Progenitor cell of endocrine pancreas (in vitro differentiated cells): ENCODE data around the gene IGF2. TPM values are rescaled to one million over a fixed set of nuclear protein-coding genes. Genes with fewer than 3 reads are reported as not detected.
A peak's percentile ranks its signal among the peaks of the same experiment; 100 is the strongest.

Experiments used
- DNase-seq: peaks from one replicate; pipeline ENCODE4 v3.0.0; 2021; ENCODE audit warnings: low spot score; ENCODE audit not compliant: unreplicated experiment
- H3K27ac Mint-ChIP-seq: 2 replicates; pipeline ENCODE4 v1.8.0; 2021; ENCODE audit warnings: mild to moderate bottlenecking, moderate library complexity, mixed read lengths
- H3K27me3 Mint-ChIP-seq: 2 replicates; pipeline ENCODE4 v1.8.0; 2021; ENCODE audit warnings: mixed read lengths
- H3K36me3 Mint-ChIP-seq: 2 replicates; pipeline ENCODE4 v1.8.0; 2022; ENCODE audit warnings: mixed read lengths; ENCODE audit not compliant: insufficient read depth
- H3K4me1 Mint-ChIP-seq: 2 replicates; pipeline ENCODE4 v1.8.0; 2021; ENCODE audit warnings: low read depth, mixed read lengths
- H3K4me3 Mint-ChIP-seq: 2 replicates; pipeline ENCODE4 v1.8.0; 2021; ENCODE audit warnings: low read depth, mild to moderate bottlenecking, moderate library complexity, mixed read lengths
- H3K9me3 Mint-ChIP-seq: 2 replicates; pipeline ENCODE4 v1.8.0; 2021; ENCODE audit warnings: low read depth, mixed read lengths
- CTCF ChIP-seq: fragments of 200-600 bp; sonication (generic); IDR thresholded peaks from one replicate; pipeline ENCODE4 v1.5.0; 2021; ENCODE audit warnings: antibody characterized with exemption, mild to moderate bottlenecking; ENCODE audit not compliant: unreplicated experiment
- total RNA-seq: library from RNA; stranded (reverse); gene quantifications from 2 replicates; pipeline ENCODE4 v1.2.1, GENCODE V29; 2021

The IGF2 gene
- total RNA-seq, 1 donor from 2014 or later: 5,100 TPM

GRCh38 chr11:2173761-2174160 lies 34.6 kb upstream of the IGF2 start:
- H3K9me3 Mint-ChIP-seq: no peaks in the 10 kb centered on the region
- no peak overlapping the region for H3K4me3 Mint-ChIP-seq
- peaks cover 9% of the 10 kb centered on the region for H3K27me3 Mint-ChIP-seq
- DNase-seq: no peak
- H3K36me3 Mint-ChIP-seq: no peaks in the 10 kb centered on the region
- no peak for TF ChIP-seq CTCF
- H3K27ac Mint-ChIP-seq: no peak overlapping the region
- H3K4me1 Mint-ChIP-seq: peaks cover 4% of the 10 kb centered on the region

GRCh38 chr11:2173150-2173693 lies 34.0 kb upstream of the IGF2 start:
- Mint-ChIP-seq H3K27me3 (peaks cover 6% of the 10 kb centered on the region), H3K4me1 (no peaks in the 10 kb centered on the region), H3K36me3 (no peaks in the 10 kb centered on the region), H3K4me3 (no peak overlapping the region), H3K27ac (peak overlapping the region; percentile 56), H3K9me3 (no peaks in the 10 kb centered on the region)
- no peak for DNase-seq
- peak; percentile 41 for TF ChIP-seq CTCF

GRCh38 chr11:2172676-2173075 lies 33.5 kb upstream of the IGF2 start:
- Mint-ChIP-seq H3K4me1 (no peaks in the 10 kb centered on the region), H3K4me3 (no peak overlapping the region), H3K27ac (no peak overlapping the region), H3K9me3 (no peaks in the 10 kb centered on the region), H3K27me3 (peaks cover 6% of the 10 kb centered on the region), H3K36me3 (no peaks in the 10 kb centered on the region)
- no peak for DNase-seq
- TF ChIP-seq CTCF: no peak

GRCh38 chr11:2171591-2172003 lies 32.4 kb upstream of the IGF2 start, which contains the start of gene TH:
Gene TH, minus strand, starts transcription at chr11:2171815. Its CDS starts 29 bp downstream, at chr11:2171786.
- Mint-ChIP-seq H3K27me3 (peaks cover 6% of the 10 kb centered on the region), H3K4me1 (no peaks in the 10 kb centered on the region), H3K36me3 (no peaks in the 10 kb centered on the region), H3K4me3 (no peak within 1 kb of the TSS), H3K9me3 (no peaks in the 10 kb centered on the region), H3K27ac (no peak within 1 kb of the TSS)
- DNase-seq: no peak
- TF ChIP-seq CTCF: no peak

GRCh38 chr11:2169626-2170570 lies 30.7 kb upstream of the IGF2 start:
- Mint-ChIP-seq H3K4me3 (no peak overlapping the region), H3K27ac (no peak overlapping the region), H3K9me3 (no peaks in the 10 kb centered on the region), H3K4me1 (no peaks in the 10 kb centered on the region), H3K36me3 (no peaks in the 10 kb centered on the region), H3K27me3 (peaks cover 6% of the 10 kb centered on the region)
- TF ChIP-seq CTCF: no peak
- DNase-seq: no peak
